Loucy (cell line): ENCODE data around the gene PC.
A peak's percentile ranks its signal among the peaks of the same experiment; 100 is the strongest.

Experiments used
- H2AFZ ChIP-seq: fragments of 200-600 bp; sonication (generic); 2 replicates; pipeline ENCODE4 v1.6.0; 2016; ENCODE audit warnings: antibody characterized with exemption, mild to moderate bottlenecking, low read length, moderate library complexity
- H3F3A ChIP-seq: fragments of 200-600 bp; 2 replicates; pipeline ENCODE4 v1.6.0; 2016; ENCODE audit warnings: antibody characterized with exemption, low read depth, mild to moderate bottlenecking
- H3K27me3 ChIP-seq: fragments of 200-600 bp; sonication (generic); 2 replicates; pipeline ENCODE4 v1.6.1; 2014; ENCODE audit warnings: low read length, mild to moderate bottlenecking; ENCODE audit not compliant: insufficient read depth, poor library complexity, severe bottlenecking
- H3K36me3 ChIP-seq: fragments of 200-600 bp; sonication (generic); 2 replicates; pipeline ENCODE4 v1.6.1; 2016; ENCODE audit warnings: low read length; ENCODE audit not compliant: insufficient read depth
- H3K4me1 ChIP-seq: fragments of 200-600 bp; sonication (generic); 2 replicates; pipeline ENCODE4 v1.5.1; 2014; ENCODE audit warnings: low read length, mild to moderate bottlenecking; ENCODE audit not compliant: insufficient read depth, poor library complexity, severe bottlenecking
- H3K4me2 ChIP-seq: fragments of 200-600 bp; sonication (generic); 2 replicates; pipeline ENCODE4 v1.6.0; 2014; ENCODE audit warnings: antibody characterized with exemption, low read length, low read depth, mild to moderate bottlenecking; ENCODE audit not compliant: poor library complexity, severe bottlenecking
- H3K4me3 ChIP-seq: fragments of 200-600 bp; sonication (generic); 2 replicates; pipeline ENCODE4 v1.5.1; 2014; ENCODE audit warnings: low read length, mild to moderate bottlenecking, mixed read lengths; ENCODE audit not compliant: poor library complexity, severe bottlenecking
- H3K79me2 ChIP-seq: fragments of 200-600 bp; sonication (generic); 2 replicates; pipeline ENCODE4 v1.6.1; 2014; ENCODE audit warnings: low read length; ENCODE audit not compliant: insufficient read depth
- H3K9ac ChIP-seq: fragments of 200-600 bp; sonication (generic); 2 replicates; pipeline ENCODE4 v1.6.0; 2014; ENCODE audit warnings: mild to moderate bottlenecking, low read depth, low read length, moderate library complexity; ENCODE audit not compliant: poor library complexity, severe bottlenecking
- H3K9me2 ChIP-seq: fragments of 200-600 bp; sonication (generic); replicated peaks from 2 replicates; pipeline ENCODE4 v1.6.1; 2016; ENCODE audit warnings: low read depth, low read length, mixed read lengths
- H3K9me3 ChIP-seq: fragments of 200-600 bp; sonication (generic); 2 replicates; pipeline ENCODE4 v1.6.1; 2014; ENCODE audit warnings: mild to moderate bottlenecking, antibody characterized with exemption, low read length, low read depth; ENCODE audit not compliant: insufficient read depth
- H4K20me1 ChIP-seq: fragments of 200-600 bp; sonication (generic); 2 replicates; pipeline ENCODE4 v1.6.0; 2014; ENCODE audit warnings: antibody characterized with exemption, low read length, mild to moderate bottlenecking; ENCODE audit not compliant: insufficient read depth, poor library complexity, severe bottlenecking
- EZH2phosphoT487 ChIP-seq: fragments of 200-600 bp; IDR thresholded peaks from 2 replicates; pipeline ENCODE4 v1.6.1; 2018; ENCODE audit warnings: antibody characterized with exemption, mild to moderate bottlenecking, moderate library complexity, borderline replicate concordance
- TF ChIP-seq, protein P1 (sequence below): fragments of 200-600 bp; sonication (generic); conservative IDR thresholded peaks from 2 replicates; pipeline ENCODE4 v1.5.1; 2014; ENCODE audit warnings: mild to moderate bottlenecking, antibody characterized with exemption, low read length

The PC gene

DNA sequence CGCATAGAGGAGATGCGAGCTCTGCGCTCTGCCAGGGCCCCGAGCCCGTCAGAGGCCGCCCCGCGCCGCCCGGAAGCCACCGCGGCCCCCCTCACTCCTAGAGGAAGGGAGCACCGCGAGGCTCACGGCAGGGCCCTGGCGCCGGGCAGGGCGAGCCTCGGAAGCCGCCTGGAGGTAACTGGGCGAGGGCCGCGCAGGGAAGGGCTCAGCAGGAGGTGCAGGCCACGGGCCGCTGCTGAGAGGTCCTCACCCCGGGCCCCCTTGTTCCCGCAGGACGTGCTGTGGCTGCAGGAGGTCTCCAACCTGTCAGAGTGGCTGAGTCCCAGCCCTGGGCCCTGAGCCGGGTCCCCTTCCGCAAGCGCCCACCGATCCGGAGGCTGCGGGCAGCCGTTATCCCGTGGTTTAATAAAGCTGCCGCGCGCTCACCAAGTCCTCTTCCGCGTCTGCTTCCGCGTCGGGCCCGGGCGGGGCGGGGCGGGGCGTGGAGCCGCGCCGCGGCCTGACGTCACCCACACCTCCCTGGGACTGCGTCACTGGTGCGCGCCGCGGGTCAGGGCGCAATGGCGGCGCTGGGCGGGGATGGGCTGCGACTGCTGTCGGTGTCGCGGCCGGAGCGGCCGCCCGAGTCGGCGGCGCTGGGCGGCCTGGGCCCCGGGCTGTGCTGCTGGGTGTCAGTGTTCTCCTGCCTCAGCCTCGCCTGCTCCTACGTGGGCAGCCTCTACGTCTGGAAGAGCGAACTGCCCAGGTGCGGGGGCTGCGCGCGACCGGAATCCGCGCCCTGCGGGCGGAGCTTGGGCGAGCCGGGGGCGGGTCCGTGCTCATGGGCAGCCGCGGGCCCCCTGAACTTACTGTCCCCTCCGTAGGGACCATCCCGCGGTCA is 115.0 kb downstream of the PC start, which contains the start of gene RCE1:
TSS of gene RCE1 (plus strand) at position 546 of the 880 bp plus-strand sequence. CDS start at position 561, 15 bp downstream.
- peak within 1 kb of the TSS; percentile 90 for H2AFZ ChIP-seq
- TF ChIP-seq EZH2phosphoT487: no peak
- TF ChIP-seq, protein P1, sequence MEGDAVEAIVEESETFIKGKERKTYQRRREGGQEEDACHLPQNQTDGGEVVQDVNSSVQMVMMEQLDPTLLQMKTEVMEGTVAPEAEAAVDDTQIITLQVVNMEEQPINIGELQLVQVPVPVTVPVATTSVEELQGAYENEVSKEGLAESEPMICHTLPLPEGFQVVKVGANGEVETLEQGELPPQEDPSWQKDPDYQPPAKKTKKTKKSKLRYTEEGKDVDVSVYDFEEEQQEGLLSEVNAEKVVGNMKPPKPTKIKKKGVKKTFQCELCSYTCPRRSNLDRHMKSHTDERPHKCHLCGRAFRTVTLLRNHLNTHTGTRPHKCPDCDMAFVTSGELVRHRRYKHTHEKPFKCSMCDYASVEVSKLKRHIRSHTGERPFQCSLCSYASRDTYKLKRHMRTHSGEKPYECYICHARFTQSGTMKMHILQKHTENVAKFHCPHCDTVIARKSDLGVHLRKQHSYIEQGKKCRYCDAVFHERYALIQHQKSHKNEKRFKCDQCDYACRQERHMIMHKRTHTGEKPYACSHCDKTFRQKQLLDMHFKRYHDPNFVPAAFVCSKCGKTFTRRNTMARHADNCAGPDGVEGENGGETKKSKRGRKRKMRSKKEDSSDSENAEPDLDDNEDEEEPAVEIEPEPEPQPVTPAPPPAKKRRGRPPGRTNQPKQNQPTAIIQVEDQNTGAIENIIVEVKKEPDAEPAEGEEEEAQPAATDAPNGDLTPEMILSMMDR: no peak
- no peaks in the 10 kb centered on the region for H3K9me3 ChIP-seq
- H3K9me2 ChIP-seq: no peaks in the 10 kb centered on the region
- H3K4me1 ChIP-seq: peaks cover 35% of the 10 kb centered on the region
- peak within 1 kb of the TSS; percentile 95 for H3K4me3 ChIP-seq
- no peaks in the 10 kb centered on the region for H3K27me3 ChIP-seq
- H3K4me2 ChIP-seq: peak within 1 kb of the TSS; percentile 97
- 0 out of 2 replicates have a peak, but pooled peaks cover 3% of the 10 kb centered on the region for H3F3A ChIP-seq
- H4K20me1 ChIP-seq: peaks cover 26% of the 10 kb centered on the region
- peaks cover 10% of the 10 kb centered on the region; the same call in 1 of the 2 replicates for H3K36me3 ChIP-seq
- peak within 1 kb of the TSS; percentile 97 for H3K9ac ChIP-seq
- peaks cover 58% of the 10 kb centered on the region for H3K79me2 ChIP-seq

DNA sequence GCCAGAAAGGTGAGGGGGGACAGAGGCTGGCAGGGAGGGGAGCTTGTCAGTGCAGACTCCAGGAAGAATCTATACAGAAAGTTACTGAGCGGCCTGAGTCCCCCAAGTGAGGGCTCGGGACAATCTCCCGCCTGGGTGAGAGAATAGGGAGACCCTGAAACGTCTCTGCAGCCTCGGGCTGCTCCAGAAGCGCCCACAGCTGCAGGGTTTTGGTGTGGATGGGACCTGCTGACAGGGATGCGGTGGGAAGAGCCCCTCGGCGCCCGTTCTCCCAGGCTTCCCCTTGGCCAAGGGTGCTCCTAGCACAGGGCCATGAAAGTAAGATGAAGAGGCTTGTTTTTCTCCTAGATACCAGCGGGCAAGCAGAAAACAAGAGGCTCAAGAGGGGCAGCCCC is 115.7 kb downstream of the PC start:
- TF ChIP-seq EZH2phosphoT487: no peak
- TF ChIP-seq, protein P1: no peak
- Histone ChIP-seq H3K4me3 (peak overlapping the region; percentile 95), H3K79me2 (peaks cover 58% of the 10 kb centered on the region), H4K20me1 (peaks cover 26% of the 10 kb centered on the region), H3F3A (0 out of 2 replicates have a peak, but pooled peaks cover 3% of the 10 kb centered on the region), H3K9ac (peak overlapping the region; percentile 97), H3K36me3 (peaks cover 6% of the 10 kb centered on the region; the same call in 1 of the 2 replicates), H3K4me2 (peak overlapping the region; percentile 97), H3K9me2 (no peaks in the 10 kb centered on the region), H3K9me3 (no peaks in the 10 kb centered on the region), H3K27me3 (no peaks in the 10 kb centered on the region), H2AFZ (no peak overlapping the region), H3K4me1 (peaks cover 35% of the 10 kb centered on the region)

DNA sequence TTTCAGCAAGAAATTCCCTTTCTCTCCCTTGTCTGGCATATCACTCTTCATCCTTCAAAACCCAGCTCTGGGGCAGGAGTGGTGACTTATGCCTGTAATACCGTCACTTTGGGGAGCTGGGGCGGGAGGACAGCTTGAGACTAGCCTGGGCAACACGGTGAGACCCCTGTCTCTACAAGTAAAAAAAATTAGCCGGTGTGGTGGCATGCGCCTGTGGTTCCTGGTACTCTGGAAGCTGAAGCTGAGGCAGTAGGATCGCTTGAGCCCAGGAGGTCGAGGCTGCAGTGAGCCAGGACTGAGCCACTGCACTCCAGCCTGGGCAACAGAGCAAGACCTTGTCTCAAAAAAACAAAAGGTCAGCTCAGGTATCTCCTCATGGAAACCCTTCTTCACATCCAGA is 116.3 kb downstream of the PC start:
- peaks cover 58% of the 10 kb centered on the region for H3K79me2 ChIP-seq
- peak overlapping the region; percentile 95 for H3K4me3 ChIP-seq
- H4K20me1 ChIP-seq: peaks cover 26% of the 10 kb centered on the region
- TF ChIP-seq EZH2phosphoT487: no peak
- TF ChIP-seq, protein P1: no peak
- H3K9me2 ChIP-seq: no peaks in the 10 kb centered on the region
- 0 out of 2 replicates have a peak, but pooled peaks cover 3% of the 10 kb centered on the region for H3F3A ChIP-seq
- no peaks in the 10 kb centered on the region for H3K27me3 ChIP-seq
- H3K4me1 ChIP-seq: peaks cover 35% of the 10 kb centered on the region
- H2AFZ ChIP-seq: no peak overlapping the region
- H3K4me2 ChIP-seq: peak overlapping the region; percentile 97
- H3K36me3 ChIP-seq: peaks cover 4% of the 10 kb centered on the region; the same call in 1 of the 2 replicates
- no peaks in the 10 kb centered on the region for H3K9me3 ChIP-seq
- peak overlapping the region; percentile 97 for H3K9ac ChIP-seq
